Liver (tissue), 9 donors: ENCODE results near the gene PDCD6IP. TPM values are rescaled to one million over a fixed set of nuclear protein-coding genes. Genes with fewer than 3 reads are reported as not detected.
"Not testable (repeated sequence)": the region's sequence is repeated elsewhere in the genome, so short reads cannot be mapped to it uniquely, and the experiment has no call there.

Experiments
- DNase-seq: peaks from one replicate; pipeline ENCODE4 v3.0.0-alpha.2; 2017; ENCODE audit warnings: low spot score
- H3K27ac ChIP-seq, 2 donors: one replicate each; pipeline ENCODE4 v1.7.0; 2013; ENCODE audit warnings: inconsistent platforms in 2 of 2, low read length in 2 of 2, control low read depth in 1 of 2, low read depth in 1 of 2, mild to moderate bottlenecking in 1 of 2
- H3K27me3 ChIP-seq, 4 donors: one replicate each; pipeline versions ENCODE4 v1.6.1 to v1.7.0; 2013; ENCODE audit warnings: low read length in 3 of 4, inconsistent platforms in 1 of 4, mild to moderate bottlenecking in 1 of 4, moderate library complexity in 1 of 4; ENCODE audit not compliant: control insufficient read depth in 4 of 4, insufficient read depth in 4 of 4
- H3K36me3 ChIP-seq, 4 donors: one replicate each; pipeline versions ENCODE4 v1.6.1 to v1.7.0; 2013; ENCODE audit warnings: low read length in 3 of 4, mild to moderate bottlenecking in 3 of 4, low read depth in 1 of 4, moderate library complexity in 1 of 4; ENCODE audit not compliant: control insufficient read depth in 4 of 4, insufficient read depth in 3 of 4
- H3K4me1 ChIP-seq, 4 donors: one replicate each; pipeline versions ENCODE4 v1.6.1 to v1.7.0; 2013; ENCODE audit warnings: low read length in 3 of 4, mild to moderate bottlenecking in 3 of 4, moderate library complexity in 1 of 4; ENCODE audit not compliant: control insufficient read depth in 4 of 4, insufficient read depth in 4 of 4
- H3K4me3 ChIP-seq, 3 donors: one replicate each; pipeline versions ENCODE4 v1.6.1 to v1.7.0; 2013; ENCODE audit warnings: low read length in 3 of 3, control low read depth in 1 of 3, low read depth in 1 of 3, mild to moderate bottlenecking in 1 of 3
- H3K9ac ChIP-seq, 2 donors: one replicate each; pipeline ENCODE4 v1.7.0; 2013; ENCODE audit warnings: low read length in 2 of 2, mild to moderate bottlenecking in 2 of 2, moderate library complexity in 2 of 2, control low read depth in 1 of 2, low read depth in 1 of 2
- H3K9me3 ChIP-seq, 4 donors: one replicate each; pipeline versions ENCODE4 v1.6.1 to v1.7.0; 2013; ENCODE audit warnings: low read length in 3 of 4; ENCODE audit not compliant: control insufficient read depth in 4 of 4
- EGR1 ChIP-seq, 2 donors: IDR thresholded peaks; 2 replicates each; pipeline ENCODE4 v1.6.1; 2016 to 2018; ENCODE audit warnings: antibody characterized with exemption in 2 of 2, low read depth in 2 of 2
- FOXA2 ChIP-seq: IDR thresholded peaks from 2 replicates; pipeline ENCODE4 v1.6.1; 2016; ENCODE audit warnings: antibody characterized with exemption
- GABPA ChIP-seq, 2 donors: IDR thresholded peaks in 1 of 2; conservative IDR thresholded peaks in 1 of 2; 2 replicates each; pipeline ENCODE4 v1.6.1; 2016; ENCODE audit warnings: antibody characterized with exemption in 2 of 2, mild to moderate bottlenecking in 1 of 2, moderate library complexity in 1 of 2
- HNF4A ChIP-seq, 2 donors: conservative IDR thresholded peaks; 2 replicates each; pipeline ENCODE4 v1.6.1; 2016; ENCODE audit warnings: antibody characterized with exemption in 2 of 2, mild to moderate bottlenecking in 2 of 2
- JUND ChIP-seq, 2 donors: IDR thresholded peaks; 2 replicates each; pipeline ENCODE4 v1.6.1; 2016; ENCODE audit warnings: antibody characterized with exemption in 2 of 2
- NR2F2 ChIP-seq: IDR thresholded peaks from 2 replicates; pipeline ENCODE4 v1.6.1; 2016; ENCODE audit warnings: antibody characterized with exemption
- RAD21 ChIP-seq, 2 donors: IDR thresholded peaks; 2 replicates each; pipeline ENCODE4 v1.6.1; 2016; ENCODE audit warnings: antibody characterized with exemption in 2 of 2, mild to moderate bottlenecking in 2 of 2
- RXRA ChIP-seq, 2 donors: IDR thresholded peaks; 2 replicates each; pipeline ENCODE4 v1.6.1; 2017 to 2018; ENCODE audit warnings: antibody characterized with exemption in 2 of 2, mild to moderate bottlenecking in 1 of 2
- SP1 ChIP-seq: IDR thresholded peaks from 2 replicates; pipeline ENCODE4 v1.6.1; 2018; ENCODE audit warnings: antibody characterized with exemption, mild to moderate bottlenecking
- TAF1 ChIP-seq: conservative IDR thresholded peaks from 2 replicates; pipeline ENCODE4 v1.6.1; 2016; ENCODE audit warnings: antibody characterized with exemption, mild to moderate bottlenecking
- YY1 ChIP-seq: IDR thresholded peaks from 2 replicates; pipeline ENCODE4 v1.6.1; 2016; ENCODE audit warnings: antibody characterized with exemption, mild to moderate bottlenecking
- ZBTB33 ChIP-seq: IDR thresholded peaks from 2 replicates; pipeline ENCODE4 v1.6.1; 2016; ENCODE audit warnings: antibody characterized with exemption
- WGBS: extraction: QIAGEN DNeasy Blood & Tissue Kit; methylation state at CpG from one replicate; pipeline ENCODE4 v1.1.7; 2013; 5-methylcytosine and 5-hydroxymethylcytosine counted together
- polyA plus RNA-seq, 2 donors: library from polyadenylated mRNA; stranded (reverse) in 1 of 2; unstranded in 1 of 2; fragments of 200-250 nt in 1 of 2; fragments of >200 nt in 1 of 2; fragmentation: Nextera tagmentation in 1 of 2; extraction: Ambion mirVana in 1 of 2; gene quantifications; one replicate each; pipeline versions ENCODE4 v1.2.1 to v1.2.3, GENCODE V29; 2013 to 2015
- total RNA-seq, 2 donors: library from RNA; depleted of rRNA; stranded (reverse); fragments of >200 nt; gene quantifications; one replicate each; pipeline ENCODE4 v1.2.3, GENCODE V29; 2014
- TF ChIP-seq, protein P1 (sequence below): IDR thresholded peaks from 2 replicates; pipeline ENCODE4 v1.6.1; 2016; ENCODE audit warnings: antibody characterized with exemption
- TF ChIP-seq, protein P2 (sequence below): IDR thresholded peaks from 2 replicates; pipeline ENCODE4 v1.6.1; 2016; ENCODE audit warnings: antibody characterized with exemption
- TF ChIP-seq, protein P3 (sequence below): fragments of 150-350 bp; IDR thresholded peaks from 2 replicates; pipeline ENCODE4 v1.5.1; 2017; ENCODE audit warnings: improper control_type of control experiment, low read depth, low read length; ENCODE audit not compliant: missing input control
- TF ChIP-seq, protein P4 (sequence below): IDR thresholded peaks from 2 replicates; pipeline ENCODE4 v1.6.1; 2016; ENCODE audit warnings: antibody characterized with exemption, mild to moderate bottlenecking
- donor health status: healthy.
- donor health status: healthy.
- donor health status: healthy.
- donor health status: healthy.
- donor health status: healthy.

PDCD6IP gene
- total and polyA plus RNA-seq, 4 donors, result 31.9 to 73.8 (median 47.9) TPM

GRCh38 chr3:33840179-33840578, 41.7 kb downstream of the PDCD6IP start:
- Histone ChIP-seq H3K4me3 (no peak overlapping the region), H3K27ac (no peak overlapping the region), H3K4me1 (no peaks in the 10 kb centered on the region), H3K9ac (no peak overlapping the region), H3K36me3 (peaks cover 2 to 21% (median 13%) of the 10 kb centered on the region in 4 donors), H3K27me3 (no peaks in the 10 kb centered on the region), H3K9me3 (no peaks in the 10 kb centered on the region)
- DNase-seq, result no peak
- TF ChIP-seq TAF1, result no peak
- peak; percentile 8 to 25 for TF ChIP-seq HNF4A (conservative IDR thresholded peaks at IDR 0.05)
- WGBS, result 52% methylated on average over 2 of the region's 2 CpGs

DNA sequence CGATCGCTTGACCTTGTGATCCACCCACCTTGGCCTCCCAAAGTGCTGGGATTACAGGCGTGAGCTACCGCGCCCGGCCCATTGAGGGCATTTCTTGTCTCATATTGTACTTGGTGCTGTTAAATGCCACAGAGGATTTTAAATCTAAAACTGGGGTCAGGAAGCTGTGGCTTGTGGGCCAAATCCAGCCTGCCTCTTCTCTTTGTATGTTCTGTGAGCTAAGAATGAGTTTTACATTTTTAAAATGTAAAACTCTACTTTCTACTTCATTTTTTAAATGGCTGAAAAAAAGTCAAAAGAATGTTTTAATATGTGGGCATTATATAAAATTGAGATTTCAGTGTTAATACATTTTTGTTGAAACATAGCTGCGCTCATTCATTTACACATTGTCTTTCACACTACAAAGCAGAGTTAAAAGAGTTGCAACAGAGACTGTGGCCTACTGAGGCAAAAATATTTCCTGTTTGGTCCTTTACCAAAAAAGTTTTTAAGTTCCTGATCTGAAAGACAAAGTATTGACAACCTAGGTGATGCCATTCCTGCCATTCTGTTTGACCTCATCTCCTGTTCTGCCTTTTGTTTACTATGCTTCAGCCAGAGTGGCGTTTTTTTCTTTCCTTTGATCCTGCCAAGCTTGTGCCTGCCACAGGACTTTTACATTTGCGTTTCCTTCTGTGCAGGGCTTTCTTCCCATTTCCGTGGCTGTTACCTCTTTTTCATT, 50.4 kb downstream of the PDCD6IP start:
- H3K27ac ChIP-seq, result peak overlapping the region; percentile 41 to 46
- no peak overlapping the region for H3K9ac ChIP-seq
- TF ChIP-seq HNF4A (conservative IDR thresholded peaks at IDR 0.05) (peak; percentile 9 to 32), GABPA (IDR thresholded peaks at IDR 0.05 in 1 of 2, conservative IDR thresholded peaks at IDR 0.05 in 1 of 2) (peak in 1 of 2 donors; percentile 66), FOXA2 (peak; percentile 58), RXRA (IDR thresholded peaks at IDR 0.05) (peak; percentile 61 to 66), TAF1 (no peak), RAD21 (IDR thresholded peaks at IDR 0.05) (no peak), SP1 (peak; percentile 35), YY1 (peak; percentile 43), NR2F2 (no peak), JUND (IDR thresholded peaks at IDR 0.05) (peak in 1 of 2 donors; percentile 43), ZBTB33 (no peak), EGR1 (IDR thresholded peaks at IDR 0.05; ENCODE audit: low read depth in 2 of 2) (peak in 1 of 2 donors; percentile 37)
- TF ChIP-seq, protein P1, sequence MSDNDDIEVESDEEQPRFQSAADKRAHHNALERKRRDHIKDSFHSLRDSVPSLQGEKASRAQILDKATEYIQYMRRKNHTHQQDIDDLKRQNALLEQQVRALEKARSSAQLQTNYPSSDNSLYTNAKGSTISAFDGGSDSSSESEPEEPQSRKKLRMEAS, result peak; percentile 77
- TF ChIP-seq, protein P2, sequence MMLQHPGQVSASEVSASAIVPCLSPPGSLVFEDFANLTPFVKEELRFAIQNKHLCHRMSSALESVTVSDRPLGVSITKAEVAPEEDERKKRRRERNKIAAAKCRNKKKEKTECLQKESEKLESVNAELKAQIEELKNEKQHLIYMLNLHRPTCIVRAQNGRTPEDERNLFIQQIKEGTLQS, result peak; percentile 56
- TF ChIP-seq, protein P3, sequence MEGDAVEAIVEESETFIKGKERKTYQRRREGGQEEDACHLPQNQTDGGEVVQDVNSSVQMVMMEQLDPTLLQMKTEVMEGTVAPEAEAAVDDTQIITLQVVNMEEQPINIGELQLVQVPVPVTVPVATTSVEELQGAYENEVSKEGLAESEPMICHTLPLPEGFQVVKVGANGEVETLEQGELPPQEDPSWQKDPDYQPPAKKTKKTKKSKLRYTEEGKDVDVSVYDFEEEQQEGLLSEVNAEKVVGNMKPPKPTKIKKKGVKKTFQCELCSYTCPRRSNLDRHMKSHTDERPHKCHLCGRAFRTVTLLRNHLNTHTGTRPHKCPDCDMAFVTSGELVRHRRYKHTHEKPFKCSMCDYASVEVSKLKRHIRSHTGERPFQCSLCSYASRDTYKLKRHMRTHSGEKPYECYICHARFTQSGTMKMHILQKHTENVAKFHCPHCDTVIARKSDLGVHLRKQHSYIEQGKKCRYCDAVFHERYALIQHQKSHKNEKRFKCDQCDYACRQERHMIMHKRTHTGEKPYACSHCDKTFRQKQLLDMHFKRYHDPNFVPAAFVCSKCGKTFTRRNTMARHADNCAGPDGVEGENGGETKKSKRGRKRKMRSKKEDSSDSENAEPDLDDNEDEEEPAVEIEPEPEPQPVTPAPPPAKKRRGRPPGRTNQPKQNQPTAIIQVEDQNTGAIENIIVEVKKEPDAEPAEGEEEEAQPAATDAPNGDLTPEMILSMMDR, result no peak
- TF ChIP-seq, protein P4, sequence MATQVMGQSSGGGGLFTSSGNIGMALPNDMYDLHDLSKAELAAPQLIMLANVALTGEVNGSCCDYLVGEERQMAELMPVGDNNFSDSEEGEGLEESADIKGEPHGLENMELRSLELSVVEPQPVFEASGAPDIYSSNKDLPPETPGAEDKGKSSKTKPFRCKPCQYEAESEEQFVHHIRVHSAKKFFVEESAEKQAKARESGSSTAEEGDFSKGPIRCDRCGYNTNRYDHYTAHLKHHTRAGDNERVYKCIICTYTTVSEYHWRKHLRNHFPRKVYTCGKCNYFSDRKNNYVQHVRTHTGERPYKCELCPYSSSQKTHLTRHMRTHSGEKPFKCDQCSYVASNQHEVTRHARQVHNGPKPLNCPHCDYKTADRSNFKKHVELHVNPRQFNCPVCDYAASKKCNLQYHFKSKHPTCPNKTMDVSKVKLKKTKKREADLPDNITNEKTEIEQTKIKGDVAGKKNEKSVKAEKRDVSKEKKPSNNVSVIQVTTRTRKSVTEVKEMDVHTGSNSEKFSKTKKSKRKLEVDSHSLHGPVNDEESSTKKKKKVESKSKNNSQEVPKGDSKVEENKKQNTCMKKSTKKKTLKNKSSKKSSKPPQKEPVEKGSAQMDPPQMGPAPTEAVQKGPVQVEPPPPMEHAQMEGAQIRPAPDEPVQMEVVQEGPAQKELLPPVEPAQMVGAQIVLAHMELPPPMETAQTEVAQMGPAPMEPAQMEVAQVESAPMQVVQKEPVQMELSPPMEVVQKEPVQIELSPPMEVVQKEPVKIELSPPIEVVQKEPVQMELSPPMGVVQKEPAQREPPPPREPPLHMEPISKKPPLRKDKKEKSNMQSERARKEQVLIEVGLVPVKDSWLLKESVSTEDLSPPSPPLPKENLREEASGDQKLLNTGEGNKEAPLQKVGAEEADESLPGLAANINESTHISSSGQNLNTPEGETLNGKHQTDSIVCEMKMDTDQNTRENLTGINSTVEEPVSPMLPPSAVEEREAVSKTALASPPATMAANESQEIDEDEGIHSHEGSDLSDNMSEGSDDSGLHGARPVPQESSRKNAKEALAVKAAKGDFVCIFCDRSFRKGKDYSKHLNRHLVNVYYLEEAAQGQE, result no peak
- WGBS, result 71% methylated on average over 10 of the region's 10 CpGs
- H3K9me3 ChIP-seq, result no peaks in the 10 kb centered on the region
- H3K4me3 ChIP-seq, result no peak overlapping the region
- H3K36me3 ChIP-seq, result peaks cover 2 to 11% (median 6%) of the 10 kb centered on the region in 4 donors
- no peak for DNase-seq
- no peaks in the 10 kb centered on the region for H3K27me3 ChIP-seq
- peaks cover 0 to 9% (median 1%) of the 10 kb centered on the region in 4 donors for H3K4me1 ChIP-seq

GRCh38 chr3:33850599-33850998, 52.2 kb downstream of the PDCD6IP start:
- peaks cover 0 to 14% (median 1%) of the 10 kb centered on the region in 4 donors for H3K4me1 ChIP-seq
- not testable (repeated sequence) for H3K27ac ChIP-seq, H3K9ac ChIP-seq, H3K27me3 ChIP-seq, H3K4me3 ChIP-seq, H3K9me3 ChIP-seq, DNase-seq
- H3K36me3 ChIP-seq, result peaks cover 0 to 11% (median 4%) of the 10 kb centered on the region in 4 donors
- 78% methylated on average over 3 of the region's 3 CpGs for WGBS
